Activated T-helper 2 cell treated with anti-CD3 and anti-CD28 coated beads, Interferon-gamma antibody, Interleukin-2, Interleukin-4, amounts not matched to agents 10 μg/mL and 5 μg/mL and 100 μg/mL, durations not matched to agents 14 hours and 24 hours and 36 hours (primary cell): ENCODE data around the gene DHRS9. TPM values are rescaled to one million over a fixed set of nuclear protein-coding genes. Genes with fewer than 3 reads are reported as not detected.

Source experiments
- DNase-seq: peaks from one replicate; pipeline ENCODE4 v3.0.0; 2021; ENCODE audit warnings: low spot score
- H3K27ac Mint-ChIP-seq: one replicate; pipeline ENCODE4 v1.8.0; 2021; ENCODE audit warnings: mixed read lengths
- H3K27me3 Mint-ChIP-seq: one replicate; pipeline ENCODE4 v1.8.0; 2021; ENCODE audit warnings: low read depth, mixed read lengths
- H3K36me3 Mint-ChIP-seq: one replicate; pipeline ENCODE4 v1.8.0; 2021; ENCODE audit warnings: low read depth, mixed read lengths
- H3K4me1 Mint-ChIP-seq: one replicate; pipeline ENCODE4 v1.8.0; 2021; ENCODE audit warnings: low read depth, mixed read lengths
- H3K4me3 Mint-ChIP-seq: one replicate; pipeline ENCODE4 v1.8.0; 2021; ENCODE audit warnings: low read depth, mild to moderate bottlenecking, moderate library complexity, mixed read lengths
- H3K9me3 Mint-ChIP-seq: one replicate; pipeline ENCODE4 v1.8.0; 2021; ENCODE audit warnings: mixed read lengths
- intact Hi-C: fragments of 100-400 bp; cut with micrococcal nuclease; formaldehyde crosslinking; loops from one replicate; pipeline ENCODE4 v1.15.1; 2023
- total RNA-seq: library from RNA; stranded (reverse); gene quantifications from 2 replicates; pipeline ENCODE4 v1.2.3, GENCODE V29; 2022

DHRS9 gene
- total RNA-seq = 3.3 and 3.6 TPM in 2 replicates

DNA sequence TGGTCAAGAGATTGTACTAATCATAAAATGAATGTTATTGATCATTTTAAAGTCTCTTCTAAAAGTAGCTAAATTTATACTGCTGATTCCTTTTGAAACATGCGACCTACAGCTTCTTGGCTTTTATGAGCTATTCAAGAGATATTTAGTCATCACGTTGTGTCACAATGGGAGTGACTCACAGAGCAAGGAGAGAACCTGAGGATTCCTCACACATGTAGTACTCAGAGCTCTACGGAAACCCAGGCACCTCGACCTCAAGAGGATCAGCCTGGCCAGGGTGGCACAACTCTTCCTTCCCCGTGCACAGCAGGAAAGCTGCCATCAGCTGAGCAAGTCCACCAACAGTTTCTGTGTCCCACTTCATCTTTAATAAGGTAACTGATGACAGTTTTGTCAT, at the start of gene DHRS9:
Gene DHRS9 (plus strand): TSS at position 223 of the 400 bp plus-strand sequence. CDS start 12,019 bp downstream, outside the sequence.
- no peak for DNase-seq
- H3K4me3 Mint-ChIP-seq = peak within 1 kb of the TSS; percentile 67

DNA sequence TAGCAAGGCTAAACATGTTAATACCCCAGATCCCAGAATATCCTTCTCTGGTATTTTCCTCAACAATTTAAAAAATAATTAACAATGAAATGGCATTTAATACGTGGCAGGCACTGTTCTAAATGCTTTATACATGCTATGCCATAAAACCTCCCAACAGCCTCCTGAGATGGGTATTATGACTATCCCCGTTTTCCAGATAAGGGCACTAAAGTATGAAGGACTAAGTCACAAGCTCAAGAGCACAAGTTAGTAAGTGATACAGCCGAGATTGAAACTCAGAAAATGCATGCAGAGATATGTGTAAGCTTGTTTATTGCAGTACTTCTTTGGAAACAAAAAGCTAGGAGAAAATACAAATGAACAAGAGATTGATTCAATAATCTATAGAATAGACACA, 46.2 kb upstream of the DHRS9 start:
- H3K27me3 Mint-ChIP-seq = peaks cover 14% of the 10 kb centered on the region
- no peak for DNase-seq
- H3K4me1 Mint-ChIP-seq = peaks cover 8% of the 10 kb centered on the region
- H3K4me3 Mint-ChIP-seq = no peak overlapping the region
- no peaks in the 10 kb centered on the region for H3K9me3 Mint-ChIP-seq
- intact Hi-C loops = no loop called here
- H3K36me3 Mint-ChIP-seq = no peaks in the 10 kb centered on the region
- no peak overlapping the region for H3K27ac Mint-ChIP-seq

More for the DNA sequence above, at the start of gene DHRS9:
- peaks cover 19% of the 10 kb centered on the region for H3K9me3 Mint-ChIP-seq
- intact Hi-C loops = loop anchor here (1.0 kb wide), 1 partner anchor 36 kb away; no protein-coding TSS in a partner anchor
- peaks cover 44% of the 10 kb centered on the region for H3K4me1 Mint-ChIP-seq
- H3K36me3 Mint-ChIP-seq = peaks cover 23% of the 10 kb centered on the region
- H3K27ac Mint-ChIP-seq = peak within 1 kb of the TSS; percentile 59
- no peaks in the 10 kb centered on the region for H3K27me3 Mint-ChIP-seq

DNA sequence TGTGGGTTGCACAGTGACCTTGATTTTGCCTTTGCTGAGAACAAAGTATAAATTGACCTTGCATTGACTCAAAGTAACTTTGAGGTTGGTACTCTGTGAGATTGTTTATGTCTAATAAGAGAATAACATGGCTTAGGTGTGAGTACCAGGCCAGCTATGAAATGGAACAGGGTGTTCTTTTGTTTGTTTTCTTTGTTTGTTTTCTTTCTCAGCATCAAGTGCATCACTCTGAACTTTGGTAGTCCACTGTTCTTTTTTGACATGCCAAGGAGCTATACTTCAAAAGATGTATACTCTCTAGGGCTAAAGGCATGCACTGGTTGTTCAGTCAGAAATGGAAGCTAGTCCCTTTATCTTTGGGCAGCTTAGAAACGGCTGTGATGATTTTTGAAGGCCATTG, 43.3 kb upstream of the DHRS9 start:
- Mint-ChIP-seq H3K27ac (no peak overlapping the region), H3K4me1 (peaks cover 8% of the 10 kb centered on the region), H3K27me3 (peaks cover 6% of the 10 kb centered on the region), H3K36me3 (no peaks in the 10 kb centered on the region), H3K4me3 (no peak overlapping the region), H3K9me3 (no peaks in the 10 kb centered on the region)
- DNase-seq = no peak
- intact Hi-C loops = no loop called here

DNA sequence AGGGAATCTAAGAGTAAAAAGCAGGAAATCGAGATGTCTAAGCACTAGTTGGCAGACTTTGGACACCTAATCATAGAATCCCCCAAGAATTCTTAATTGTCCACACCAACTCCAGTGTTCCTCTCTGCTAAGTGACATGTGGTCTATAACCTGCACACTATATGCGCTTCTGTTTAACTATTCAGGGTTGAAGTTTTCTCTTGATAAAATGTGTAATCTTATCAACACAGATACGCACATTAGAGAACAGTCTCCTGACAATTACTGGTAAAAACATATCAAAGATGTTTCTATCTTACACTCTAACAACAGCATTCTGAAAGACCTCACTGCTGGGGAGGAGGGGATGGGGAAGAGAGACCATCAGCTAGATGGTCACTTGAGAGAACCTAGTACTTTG, 42.1 kb upstream of the DHRS9 start:
- no peak overlapping the region for H3K4me3 Mint-ChIP-seq
- peaks cover 6% of the 10 kb centered on the region for H3K27me3 Mint-ChIP-seq
- DNase-seq = no peak
- intact Hi-C loops = no loop called here
- no peaks in the 10 kb centered on the region for H3K36me3 Mint-ChIP-seq
- H3K27ac Mint-ChIP-seq = no peak overlapping the region
- peaks cover 8% of the 10 kb centered on the region for H3K4me1 Mint-ChIP-seq
- H3K9me3 Mint-ChIP-seq = no peaks in the 10 kb centered on the region

DNA sequence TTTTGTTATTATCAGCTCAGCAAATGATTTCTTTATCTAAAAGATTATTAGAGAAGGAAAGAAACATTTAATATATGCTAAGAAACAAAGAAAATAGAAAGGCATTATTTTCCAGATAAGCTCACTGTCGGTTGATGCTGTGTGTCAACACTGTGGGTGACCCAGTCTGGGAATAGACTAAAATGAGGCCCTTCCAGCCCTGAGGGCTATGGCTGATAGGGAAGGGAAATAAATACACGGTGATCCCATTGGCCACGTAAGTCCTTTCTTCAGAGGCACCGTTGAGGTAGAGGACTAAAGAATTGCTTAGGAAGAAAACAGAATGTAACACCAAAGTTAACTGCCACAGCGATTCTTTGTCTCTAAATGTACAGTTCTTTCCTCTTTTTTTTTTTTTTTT, 40.0 kb upstream of the DHRS9 start:
- H3K4me3 Mint-ChIP-seq = no peak overlapping the region
- no peak overlapping the region for H3K27ac Mint-ChIP-seq
- no peak for DNase-seq
- H3K27me3 Mint-ChIP-seq = no peaks in the 10 kb centered on the region
- no peaks in the 10 kb centered on the region for H3K36me3 Mint-ChIP-seq
- intact Hi-C loops = no loop called here
- H3K4me1 Mint-ChIP-seq = peaks cover 9% of the 10 kb centered on the region
- H3K9me3 Mint-ChIP-seq = no peaks in the 10 kb centered on the region

DNA sequence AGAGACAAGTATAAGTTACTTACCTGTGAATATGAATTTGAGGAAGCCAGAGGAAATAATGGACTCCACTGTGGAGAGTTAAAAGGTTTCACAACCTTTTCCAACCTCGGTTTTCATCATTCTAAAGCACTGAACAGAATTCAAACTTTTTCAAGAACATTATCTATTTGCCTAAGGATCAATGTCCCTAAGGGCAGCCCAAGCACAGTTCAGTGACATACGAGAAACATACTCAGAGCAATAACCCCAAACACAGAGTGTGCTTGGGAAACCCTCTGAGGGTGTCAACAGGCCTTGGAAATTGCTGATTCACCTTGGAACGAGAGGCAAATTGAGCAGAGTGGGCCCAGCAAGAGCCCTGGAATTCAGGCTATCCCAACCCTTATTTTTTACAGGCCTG, 38.2 kb upstream of the DHRS9 start, which contains the start of gene ABCB11:
Gene ABCB11 (minus strand): TSS at position 123 of the 400 bp plus-strand sequence. CDS start 13,199 bp downstream, outside the sequence.
- intact Hi-C loops = no loop called here
- H3K27ac Mint-ChIP-seq = no peak within 1 kb of the TSS
- no peak within 1 kb of the TSS for H3K4me3 Mint-ChIP-seq
- H3K36me3 Mint-ChIP-seq = no peaks in the 10 kb centered on the region
- no peaks in the 10 kb centered on the region for H3K9me3 Mint-ChIP-seq
- peaks cover 2% of the 10 kb centered on the region for H3K4me1 Mint-ChIP-seq
- no peak for DNase-seq
- H3K27me3 Mint-ChIP-seq = no peaks in the 10 kb centered on the region

DNA sequence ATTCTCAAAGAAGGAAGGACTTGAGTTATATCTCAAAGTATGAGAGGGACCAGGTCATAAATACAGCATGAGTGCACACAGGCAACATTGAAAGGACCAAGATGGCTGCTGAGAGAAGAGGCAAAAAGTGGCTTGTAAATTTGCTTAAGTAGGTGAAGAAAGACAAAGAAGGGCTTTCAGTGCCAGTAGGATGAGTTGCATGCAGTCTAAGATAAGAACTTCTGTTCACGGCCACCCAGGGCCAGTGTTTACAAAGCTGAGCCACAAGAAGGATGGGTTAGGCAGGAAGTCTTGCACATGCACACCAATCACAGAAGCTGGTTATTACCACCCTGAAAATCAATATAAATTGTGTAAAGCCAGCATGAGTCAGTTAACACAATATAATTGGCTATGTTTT, 35.1 kb upstream of the DHRS9 start:
- intact Hi-C loops = no loop called here
- H3K4me3 Mint-ChIP-seq = no peak overlapping the region
- no peak for DNase-seq
- H3K27me3 Mint-ChIP-seq = no peaks in the 10 kb centered on the region
- no peaks in the 10 kb centered on the region for H3K36me3 Mint-ChIP-seq
- no peaks in the 10 kb centered on the region for H3K9me3 Mint-ChIP-seq
- H3K4me1 Mint-ChIP-seq = peaks cover 10% of the 10 kb centered on the region
- no peak overlapping the region for H3K27ac Mint-ChIP-seq

DNA sequence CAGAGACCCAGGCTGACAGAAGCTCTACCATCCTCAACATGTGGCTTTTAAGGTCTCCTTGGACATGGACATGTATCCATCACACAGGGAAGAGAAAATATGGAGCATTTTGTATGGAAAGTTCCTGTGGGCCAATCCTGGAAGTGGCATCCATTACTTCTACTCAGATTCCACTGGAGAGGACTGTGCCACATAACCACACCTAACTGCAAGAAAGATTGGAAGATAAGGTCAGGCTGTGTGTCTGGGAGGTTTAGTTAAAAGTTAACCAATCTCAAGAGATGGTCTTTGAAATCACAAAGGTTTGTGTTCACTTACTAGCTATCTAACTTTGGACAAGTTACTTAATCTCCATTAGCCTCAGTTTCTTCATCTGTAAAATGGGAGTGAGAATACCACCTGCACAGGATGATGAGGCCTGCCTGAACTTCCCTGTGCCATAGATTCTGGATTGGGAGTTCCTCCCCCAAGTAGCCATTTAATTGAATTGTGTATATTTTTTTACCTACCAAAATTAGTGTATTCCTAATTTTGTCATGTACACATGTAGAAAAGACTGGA, 34.3 kb upstream of the DHRS9 start:
- Mint-ChIP-seq H3K4me1 (peaks cover 10% of the 10 kb centered on the region), H3K36me3 (no peaks in the 10 kb centered on the region), H3K9me3 (no peaks in the 10 kb centered on the region), H3K4me3 (no peak overlapping the region), H3K27me3 (no peaks in the 10 kb centered on the region), H3K27ac (no peak overlapping the region)
- DNase-seq = no peak
- intact Hi-C loops = loop anchor here (5.0 kb wide), 1 partner anchor 37 kb away; no protein-coding TSS in a partner anchor

DNA sequence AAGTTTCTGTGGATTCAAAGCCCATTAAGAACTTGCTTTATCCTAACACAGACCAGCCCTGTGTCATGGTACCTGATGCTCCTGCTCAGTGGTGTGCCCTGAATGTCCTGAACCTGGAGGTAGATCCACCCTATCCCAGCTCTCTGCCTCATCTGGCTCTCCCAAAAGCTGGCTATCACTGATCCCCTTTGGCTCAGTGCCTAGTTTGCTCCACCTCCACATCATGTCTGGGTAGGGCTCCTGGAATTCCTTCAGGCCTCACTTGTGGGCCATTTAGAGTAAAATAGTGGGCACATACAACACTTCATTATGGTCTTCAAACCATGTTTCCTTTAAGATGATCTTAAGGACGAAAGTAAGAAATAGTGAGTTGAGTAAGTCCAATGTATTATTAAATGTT, 33.5 kb upstream of the DHRS9 start:
- H3K9me3 Mint-ChIP-seq = no peaks in the 10 kb centered on the region
- intact Hi-C loops = loop anchor here (5.0 kb wide), 1 partner anchor 36 kb away; no protein-coding TSS in a partner anchor
- no peak for DNase-seq
- H3K27ac Mint-ChIP-seq = no peak overlapping the region
- H3K4me3 Mint-ChIP-seq = no peak overlapping the region
- H3K4me1 Mint-ChIP-seq = peaks cover 15% of the 10 kb centered on the region
- no peaks in the 10 kb centered on the region for H3K36me3 Mint-ChIP-seq
- no peaks in the 10 kb centered on the region for H3K27me3 Mint-ChIP-seq

DNA sequence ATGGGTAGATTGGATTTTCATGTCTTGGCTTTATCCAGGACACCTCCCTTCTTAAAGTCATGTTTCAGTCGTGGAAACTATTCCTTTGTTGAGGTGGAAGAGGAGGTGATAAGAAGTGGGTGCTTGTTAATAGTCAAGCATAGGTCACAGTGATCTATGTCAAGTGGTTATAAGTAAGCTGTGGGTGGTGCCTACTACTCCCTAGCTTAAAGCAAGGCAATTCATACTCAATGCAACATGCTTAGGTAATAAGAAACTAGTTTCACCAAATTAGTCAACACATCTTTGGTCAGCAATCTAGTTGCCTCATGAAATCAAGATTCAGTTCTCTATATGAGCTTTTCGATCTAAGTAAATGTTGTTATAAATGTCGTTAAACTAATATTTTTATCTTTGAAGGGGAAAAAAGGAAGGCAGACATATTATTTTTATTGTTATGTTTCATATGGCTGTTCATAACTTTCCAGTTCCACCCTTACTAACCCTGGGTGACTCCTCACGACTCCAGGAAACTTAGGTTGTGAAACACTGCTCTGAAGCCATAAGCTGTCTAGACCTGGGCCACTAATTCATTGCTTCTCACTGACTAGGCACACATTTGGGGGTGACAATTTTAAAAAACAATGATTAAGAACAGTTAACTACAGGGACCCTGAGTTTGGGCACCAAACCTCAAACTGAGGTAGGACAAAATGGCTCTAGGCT, 32.5 kb upstream of the DHRS9 start:
- peaks cover 5% of the 10 kb centered on the region for H3K9me3 Mint-ChIP-seq
- DNase-seq = no peak
- H3K36me3 Mint-ChIP-seq = peaks cover 4% of the 10 kb centered on the region
- no peak overlapping the region for H3K4me3 Mint-ChIP-seq
- intact Hi-C loops = loop anchor here (5.0 kb wide), 1 partner anchor 35 kb away; no protein-coding TSS in a partner anchor
- H3K27me3 Mint-ChIP-seq = no peaks in the 10 kb centered on the region
- peaks cover 23% of the 10 kb centered on the region for H3K4me1 Mint-ChIP-seq
- no peak overlapping the region for H3K27ac Mint-ChIP-seq

DNA sequence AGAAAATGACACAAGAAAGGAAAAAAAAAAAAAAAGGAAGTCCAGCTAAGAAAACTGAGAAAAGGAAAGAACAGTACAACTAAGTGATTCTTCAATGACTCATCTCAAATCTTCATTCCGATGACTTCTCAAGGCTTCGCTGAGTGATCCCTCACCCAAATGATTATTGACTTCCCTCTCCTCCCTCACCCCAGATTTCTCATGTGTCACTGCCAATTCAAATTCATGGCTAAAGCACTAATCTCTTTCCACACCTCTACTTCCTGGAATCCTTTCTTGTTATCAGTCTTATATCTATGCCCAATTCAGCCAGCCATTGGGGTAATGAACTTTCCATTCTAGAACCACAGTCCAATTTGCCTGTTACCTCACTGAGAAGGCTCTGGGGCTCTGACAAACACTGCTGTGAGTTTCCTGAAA, 31.0 kb upstream of the DHRS9 start:
- Mint-ChIP-seq H3K27me3 (no peaks in the 10 kb centered on the region), H3K9me3 (peaks cover 19% of the 10 kb centered on the region), H3K36me3 (peaks cover 13% of the 10 kb centered on the region), H3K4me3 (no peak overlapping the region), H3K27ac (no peak overlapping the region), H3K4me1 (peaks cover 24% of the 10 kb centered on the region)
- DNase-seq = no peak
- intact Hi-C loops = loop anchor here (5.0 kb wide), 1 partner anchor 34 kb away; no protein-coding TSS in a partner anchor

DNA sequence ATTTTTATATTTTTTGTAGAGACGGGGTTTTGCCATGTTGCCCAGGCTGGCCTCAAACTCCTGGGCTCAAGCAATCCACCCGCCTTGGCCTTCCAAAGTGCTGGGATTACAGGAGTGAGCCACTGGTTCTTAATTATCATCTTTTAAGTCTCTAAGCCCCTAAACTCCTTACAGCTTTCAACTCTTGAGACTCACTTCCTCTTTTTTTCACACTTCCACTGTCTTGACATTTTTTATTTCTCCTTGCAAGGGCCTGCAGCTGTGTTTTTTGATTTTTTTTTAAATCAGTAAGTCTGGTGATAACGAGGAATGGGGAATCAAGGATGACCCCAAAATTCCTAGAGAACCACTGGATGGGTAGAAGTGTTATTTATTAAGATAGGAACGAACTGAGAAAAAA, 29.7 kb upstream of the DHRS9 start:
- no peak overlapping the region for H3K27ac Mint-ChIP-seq
- peaks cover 13% of the 10 kb centered on the region for H3K36me3 Mint-ChIP-seq
- H3K4me3 Mint-ChIP-seq = no peak overlapping the region

DNA sequence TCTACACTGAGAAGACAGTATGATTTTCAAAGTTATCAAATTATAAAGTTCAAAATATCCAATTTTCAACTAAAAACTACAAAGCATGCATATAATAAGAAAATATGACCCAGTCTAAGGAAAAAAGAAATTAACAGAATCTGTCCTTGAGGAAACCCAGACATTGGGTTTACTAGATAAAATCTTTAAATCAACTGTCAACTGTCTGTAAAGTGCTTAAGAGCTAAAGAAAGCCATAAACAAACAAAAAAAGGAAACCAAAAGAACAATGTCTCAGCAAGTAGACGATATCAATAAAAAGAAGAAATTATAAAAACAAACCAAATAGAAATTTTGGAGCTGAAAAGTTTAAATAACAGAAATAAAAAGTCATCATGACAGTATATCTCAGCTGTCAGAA, 27.8 kb upstream of the DHRS9 start:
- no peak overlapping the region for H3K4me3 Mint-ChIP-seq
- peaks cover 22% of the 10 kb centered on the region for H3K4me1 Mint-ChIP-seq
- H3K36me3 Mint-ChIP-seq = peaks cover 13% of the 10 kb centered on the region
- H3K27ac Mint-ChIP-seq = no peak overlapping the region
- H3K27me3 Mint-ChIP-seq = no peaks in the 10 kb centered on the region
- H3K9me3 Mint-ChIP-seq = peaks cover 36% of the 10 kb centered on the region
- intact Hi-C loops = no loop called here
- no peak for DNase-seq

More for the DNA sequence above, 29.7 kb upstream of the DHRS9 start:
- no peak for DNase-seq
- Mint-ChIP-seq H3K9me3 (peaks cover 31% of the 10 kb centered on the region), H3K4me1 (peaks cover 22% of the 10 kb centered on the region), H3K27me3 (no peaks in the 10 kb centered on the region)
- intact Hi-C loops = loop anchor here (5.0 kb wide), 1 partner anchor 33 kb away; no protein-coding TSS in a partner anchor
